Stimulated activated CD8-positive, alpha-beta memory T cell treated with anti-CD3 and anti-CD28 coated beads, Interleukin-4, amount 100 ng/mL, for 1 hour (primary cell): Measurements from ENCODE around the gene RNF11.
"Not testable (repeated sequence)": the region's sequence is repeated elsewhere in the genome, so short reads cannot be mapped to it uniquely, and the experiment has no call there.

Source experiments
- DNase-seq, 2 donors: peaks; one replicate each; pipeline ENCODE4 v3.0.0-alpha.2; 2020; ENCODE audit warnings: low read depth in 2 of 2, low spot score in 1 of 2

RNF11 gene

GRCh38 chr1:51227231-51227960, 8.7 kb upstream of the RNF11 start:
- DNase-seq, result not testable (repeated sequence)

- not testable (repeated sequence) for DNase-seq
Measured at GRCh38 chr1:51228471-51228870, 7.6 kb upstream of the RNF11 start.

- DNase-seq, result no peak
Measured at GRCh38 chr1:51230501-51231078, 5.5 kb upstream of the RNF11 start.

GRCh38 chr1:51231120-51231519, 5.0 kb upstream of the RNF11 start:
- DNase-seq, result no peak

GRCh38 chr1:51231896-51232295, 4.2 kb upstream of the RNF11 start:
- no peak for DNase-seq

- not testable (repeated sequence) for DNase-seq
Measured at GRCh38 chr1:51234236-51234635, 1.8 kb upstream of the RNF11 start.

GRCh38 chr1:51234721-51235425, 1.2 kb upstream of the RNF11 start:
- peak in 1 of 2 donors; percentile 24 for DNase-seq

GRCh38 chr1:51236531-51237350, 668 bp downstream of the RNF11 start:
- DNase-seq, result peak in 1 of 2 donors; percentile 25

GRCh38 chr1:51237351-51238033, 1.4 kb downstream of the RNF11 start:
- no peak for DNase-seq

- DNase-seq, result no peak
Measured at GRCh38 chr1:51238034-51238403, 1.9 kb downstream of the RNF11 start.

- DNase-seq, result no peak
Measured at GRCh38 chr1:51240084-51240483, 4.0 kb downstream of the RNF11 start.

GRCh38 chr1:51241119-51241518, 5.0 kb downstream of the RNF11 start:
- DNase-seq, result no peak

- DNase-seq, result no peak
Measured at GRCh38 chr1:51242546-51242945, 6.5 kb downstream of the RNF11 start.

GRCh38 chr1:51247022-51247421, 10.9 kb downstream of the RNF11 start:
- DNase-seq, result no peak

GRCh38 chr1:51247499-51247898, 11.4 kb downstream of the RNF11 start:
- no peak for DNase-seq

GRCh38 chr1:51249445-51249844, 13.4 kb downstream of the RNF11 start:
- DNase-seq, result no peak

GRCh38 chr1:51250729-51251128, 14.7 kb downstream of the RNF11 start:
- DNase-seq, result not testable (repeated sequence)

- DNase-seq, result not testable (repeated sequence)
Measured at GRCh38 chr1:51251165-51251564, 15.1 kb downstream of the RNF11 start.

- DNase-seq, result no peak
Measured at GRCh38 chr1:51252366-51252765, 16.3 kb downstream of the RNF11 start.

GRCh38 chr1:51253691-51254090, 17.6 kb downstream of the RNF11 start:
- no peak for DNase-seq

GRCh38 chr1:51255331-51255730, 19.3 kb downstream of the RNF11 start:
- no peak for DNase-seq
